ENCODE data around the gene LDLRAD2.

The LDLRAD2 gene

GRCh38 chr1:21857840-21858670 lies 46.0 kb downstream of the LDLRAD2 start:
- peak overlapping the region; percentile 18 for H3K9ac ChIP-seq (ENCODE audit: low read depth, low read length)
- peaks cover 87% of the 10 kb centered on the region for H3K36me3 ChIP-seq (ENCODE audit: insufficient read depth, low read length)
- no peak overlapping the region for H3K4me2 ChIP-seq (ENCODE audit: low read length)
- H3K9me3 ChIP-seq (replicated peaks; ENCODE audit: low read length), result no peaks in the 10 kb centered on the region
- no peaks in the 10 kb centered on the region for H3K27me3 ChIP-seq (ENCODE audit: control insufficient read depth, insufficient read depth, low read length)
- H3K4me3 ChIP-seq (ENCODE audit: low read length), result no peak overlapping the region
- peaks cover 29% of the 10 kb centered on the region for H3K4me1 ChIP-seq (ENCODE audit: control insufficient read depth, insufficient read depth, low read length)

- no peak overlapping the region for H3K4me3 ChIP-seq (ENCODE audit: low read length)
- H3K9me3 ChIP-seq (replicated peaks; ENCODE audit: low read length), result no peaks in the 10 kb centered on the region
- H3K9ac ChIP-seq (ENCODE audit: low read depth, low read length), result no peak overlapping the region
- H3K36me3 ChIP-seq (ENCODE audit: insufficient read depth, low read length), result peaks cover 87% of the 10 kb centered on the region
- no peaks in the 10 kb centered on the region for H3K27me3 ChIP-seq (ENCODE audit: control insufficient read depth, insufficient read depth, low read length)
- peaks cover 29% of the 10 kb centered on the region for H3K4me1 ChIP-seq (ENCODE audit: control insufficient read depth, insufficient read depth, low read length)
- H3K4me2 ChIP-seq (ENCODE audit: low read length), result no peak overlapping the region
Observed at GRCh38 chr1:21859669-21860179, 47.7 kb downstream of the LDLRAD2 start.

GRCh38 chr1:21860971-21861370 lies 48.9 kb downstream of the LDLRAD2 start:
- H3K27me3 ChIP-seq (ENCODE audit: control insufficient read depth, insufficient read depth, low read length), result no peaks in the 10 kb centered on the region
- H3K4me2 ChIP-seq (ENCODE audit: low read length), result no peak overlapping the region
- no peak overlapping the region for H3K4me3 ChIP-seq (ENCODE audit: low read length)
- peaks cover 87% of the 10 kb centered on the region for H3K36me3 ChIP-seq (ENCODE audit: insufficient read depth, low read length)
- H3K4me1 ChIP-seq (ENCODE audit: control insufficient read depth, insufficient read depth, low read length), result peaks cover 29% of the 10 kb centered on the region
- H3K9me3 ChIP-seq (replicated peaks; ENCODE audit: low read length), result no peaks in the 10 kb centered on the region
- no peak overlapping the region for H3K9ac ChIP-seq (ENCODE audit: low read depth, low read length)

- Histone ChIP-seq H3K36me3 (ENCODE audit: insufficient read depth, low read length) (peaks cover 88% of the 10 kb centered on the region), H3K4me1 (ENCODE audit: control insufficient read depth, insufficient read depth, low read length) (peaks cover 29% of the 10 kb centered on the region), H3K4me2 (ENCODE audit: low read length) (peak overlapping the region; percentile 22), H3K27me3 (ENCODE audit: control insufficient read depth, insufficient read depth, low read length) (no peaks in the 10 kb centered on the region), H3K9ac (ENCODE audit: low read depth, low read length) (no peak overlapping the region), H3K9me3 (replicated peaks; ENCODE audit: low read length) (no peaks in the 10 kb centered on the region), H3K4me3 (ENCODE audit: low read length) (peak overlapping the region; percentile 25)
Observed at GRCh38 chr1:21861602-21862429, 49.8 kb downstream of the LDLRAD2 start.

GRCh38 chr1:21863981-21864380 lies 51.9 kb downstream of the LDLRAD2 start:
- Histone ChIP-seq H3K36me3 (ENCODE audit: insufficient read depth, low read length) (peaks cover 81% of the 10 kb centered on the region), H3K9ac (ENCODE audit: low read depth, low read length) (no peak overlapping the region)

GRCh38 chr1:21864730-21865129 lies 52.7 kb downstream of the LDLRAD2 start:
- Histone ChIP-seq H3K27me3 (ENCODE audit: control insufficient read depth, insufficient read depth, low read length) (no peaks in the 10 kb centered on the region), H3K4me2 (ENCODE audit: low read length) (no peak overlapping the region), H3K4me1 (ENCODE audit: control insufficient read depth, insufficient read depth, low read length) (peaks cover 18% of the 10 kb centered on the region), H3K9me3 (replicated peaks; ENCODE audit: low read length) (no peaks in the 10 kb centered on the region), H3K4me3 (ENCODE audit: low read length) (no peak overlapping the region), H3K9ac (ENCODE audit: low read depth, low read length) (no peak overlapping the region), H3K36me3 (ENCODE audit: insufficient read depth, low read length) (peaks cover 80% of the 10 kb centered on the region)

More at GRCh38 chr1:21863981-21864380, 51.9 kb downstream of the LDLRAD2 start:
- Histone ChIP-seq H3K4me2 (ENCODE audit: low read length) (no peak overlapping the region), H3K4me3 (ENCODE audit: low read length) (no peak overlapping the region), H3K27me3 (ENCODE audit: control insufficient read depth, insufficient read depth, low read length) (no peaks in the 10 kb centered on the region), H3K9me3 (replicated peaks; ENCODE audit: low read length) (no peaks in the 10 kb centered on the region), H3K4me1 (ENCODE audit: control insufficient read depth, insufficient read depth, low read length) (peaks cover 12% of the 10 kb centered on the region)

- H3K4me1 ChIP-seq (ENCODE audit: control insufficient read depth, insufficient read depth, low read length), result peaks cover 27% of the 10 kb centered on the region
- no peaks in the 10 kb centered on the region for H3K27me3 ChIP-seq (ENCODE audit: control insufficient read depth, insufficient read depth, low read length)
- H3K9me3 ChIP-seq (replicated peaks; ENCODE audit: low read length), result no peaks in the 10 kb centered on the region
- H3K9ac ChIP-seq (ENCODE audit: low read depth, low read length), result no peak overlapping the region
- H3K4me3 ChIP-seq (ENCODE audit: low read length), result no peak overlapping the region
- peaks cover 78% of the 10 kb centered on the region for H3K36me3 ChIP-seq (ENCODE audit: insufficient read depth, low read length)
- no peak overlapping the region for H3K4me2 ChIP-seq (ENCODE audit: low read length)
Observed at GRCh38 chr1:21865609-21865942, 53.5 kb downstream of the LDLRAD2 start.

GRCh38 chr1:21865943-21866706 lies 54.1 kb downstream of the LDLRAD2 start:
- Histone ChIP-seq H3K27me3 (ENCODE audit: control insufficient read depth, insufficient read depth, low read length) (no peaks in the 10 kb centered on the region), H3K4me3 (ENCODE audit: low read length) (no peak overlapping the region), H3K4me2 (ENCODE audit: low read length) (no peak overlapping the region), H3K4me1 (ENCODE audit: control insufficient read depth, insufficient read depth, low read length) (peaks cover 30% of the 10 kb centered on the region), H3K36me3 (ENCODE audit: insufficient read depth, low read length) (peaks cover 78% of the 10 kb centered on the region), H3K9me3 (replicated peaks; ENCODE audit: low read length) (no peaks in the 10 kb centered on the region), H3K9ac (ENCODE audit: low read depth, low read length) (no peak overlapping the region)

GRCh38 chr1:21866707-21867043 lies 54.6 kb downstream of the LDLRAD2 start:
- Histone ChIP-seq H3K4me1 (ENCODE audit: control insufficient read depth, insufficient read depth, low read length) (peaks cover 27% of the 10 kb centered on the region), H3K4me2 (ENCODE audit: low read length) (no peak overlapping the region), H3K36me3 (ENCODE audit: insufficient read depth, low read length) (peaks cover 78% of the 10 kb centered on the region), H3K9ac (ENCODE audit: low read depth, low read length) (no peak overlapping the region), H3K9me3 (replicated peaks; ENCODE audit: low read length) (no peaks in the 10 kb centered on the region), H3K27me3 (ENCODE audit: control insufficient read depth, insufficient read depth, low read length) (no peaks in the 10 kb centered on the region), H3K4me3 (ENCODE audit: low read length) (no peak overlapping the region)

- Histone ChIP-seq H3K4me3 (ENCODE audit: low read length) (no peak overlapping the region), H3K36me3 (ENCODE audit: insufficient read depth, low read length) (peaks cover 82% of the 10 kb centered on the region), H3K9ac (ENCODE audit: low read depth, low read length) (no peak overlapping the region), H3K4me2 (ENCODE audit: low read length) (no peak overlapping the region), H3K27me3 (ENCODE audit: control insufficient read depth, insufficient read depth, low read length) (no peaks in the 10 kb centered on the region), H3K4me1 (ENCODE audit: control insufficient read depth, insufficient read depth, low read length) (peaks cover 26% of the 10 kb centered on the region), H3K9me3 (replicated peaks; ENCODE audit: low read length) (no peaks in the 10 kb centered on the region)
Observed at GRCh38 chr1:21867451-21867996, 55.5 kb downstream of the LDLRAD2 start.

- no peaks in the 10 kb centered on the region for H3K27me3 ChIP-seq (ENCODE audit: control insufficient read depth, insufficient read depth, low read length)
- H3K4me2 ChIP-seq (ENCODE audit: low read length), result no peak overlapping the region
- no peak overlapping the region for H3K4me3 ChIP-seq (ENCODE audit: low read length)
- no peak overlapping the region for H3K9ac ChIP-seq (ENCODE audit: low read depth, low read length)
- H3K9me3 ChIP-seq (replicated peaks; ENCODE audit: low read length), result no peaks in the 10 kb centered on the region
- H3K36me3 ChIP-seq (ENCODE audit: insufficient read depth, low read length), result peaks cover 87% of the 10 kb centered on the region
- H3K4me1 ChIP-seq (ENCODE audit: control insufficient read depth, insufficient read depth, low read length), result peaks cover 25% of the 10 kb centered on the region
Observed at GRCh38 chr1:21868482-21868881, 56.4 kb downstream of the LDLRAD2 start.
